Activated naive CD4-positive, alpha-beta T cell (primary cell): ENCODE data around the gene ARVCF.
A peak's percentile ranks its signal among the peaks of the same experiment; 100 is the strongest.

ENCODE experiments used
- DNase-seq, 4 experiments: peaks; one replicate each; lab custom pipeline; 2025; lab: John Stamatoyannopoulos, UW

The ARVCF gene

GRCh38 chr22:19961868-19962245 lies 54.8 kb downstream of the ARVCF start:
- DNase-seq, result no peak

- no peak for DNase-seq
Measured at GRCh38 chr22:19961201-19961580, 55.4 kb downstream of the ARVCF start.

DNA sequence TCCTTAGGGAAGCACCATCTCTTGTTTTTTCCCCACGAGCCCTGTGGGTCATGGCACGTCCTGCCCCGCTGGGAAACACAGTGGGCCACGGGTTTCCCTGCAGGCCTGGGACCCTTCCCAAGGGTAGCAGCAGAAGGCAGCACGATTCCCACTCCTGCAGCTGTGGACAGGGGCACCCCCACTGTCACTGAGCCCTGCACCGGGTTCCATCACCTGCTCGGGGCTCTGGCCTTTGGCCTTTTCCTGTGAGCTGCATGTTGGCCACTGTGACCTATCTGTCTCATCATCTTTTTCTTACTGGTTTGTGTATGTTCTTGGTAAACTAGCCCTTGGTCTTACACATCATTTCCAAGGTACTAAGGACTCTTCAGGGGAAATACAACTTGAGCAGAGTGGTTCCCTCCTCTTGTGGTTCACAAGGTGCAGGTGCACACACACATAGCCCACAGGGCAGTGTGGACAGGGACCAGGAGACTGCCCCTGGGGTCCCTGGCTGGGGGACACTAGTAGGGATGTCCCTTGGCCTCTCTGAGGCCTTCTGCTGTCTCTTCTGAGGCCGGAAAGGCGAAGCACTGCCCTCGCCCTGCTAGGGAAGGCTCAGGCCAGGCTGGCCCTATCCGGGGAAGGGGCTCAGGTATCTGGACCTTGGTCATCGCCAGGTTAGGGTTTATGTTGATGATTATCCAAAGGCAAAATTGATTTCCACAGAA lies 56.0 kb downstream of the ARVCF start:
- no peak for DNase-seq

GRCh38 chr22:19959587-19960490 lies 56.8 kb downstream of the ARVCF start:
- DNase-seq, result no peak

DNA sequence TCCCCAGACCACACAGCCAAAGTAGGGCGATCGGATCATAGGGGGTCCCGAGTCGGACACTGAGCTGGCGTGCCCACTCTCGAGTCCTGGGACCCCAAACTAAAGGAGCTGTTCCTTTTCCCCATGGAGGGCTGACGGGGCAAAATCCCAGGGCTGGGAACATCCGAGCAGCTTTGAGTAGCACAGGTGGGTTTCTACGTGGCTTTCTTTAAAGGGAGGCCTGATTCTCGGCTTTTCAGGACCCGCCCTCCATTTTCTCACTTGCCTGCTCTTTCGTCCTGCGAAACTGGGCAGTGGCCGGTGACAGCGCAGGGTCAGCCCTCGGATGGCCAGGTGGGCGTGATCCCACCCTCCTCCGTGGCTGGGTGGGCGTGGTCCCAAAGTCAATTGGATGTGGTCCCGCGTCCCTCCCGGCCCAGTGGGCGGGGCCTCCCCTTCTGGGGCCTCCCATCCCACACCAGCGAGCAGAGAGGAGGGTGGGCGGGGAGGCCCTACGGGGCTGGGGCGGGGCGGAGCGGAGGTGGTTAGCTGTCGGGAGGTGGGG lies 57.5 kb downstream of the ARVCF start:
- DNase-seq, result no peak

DNA sequence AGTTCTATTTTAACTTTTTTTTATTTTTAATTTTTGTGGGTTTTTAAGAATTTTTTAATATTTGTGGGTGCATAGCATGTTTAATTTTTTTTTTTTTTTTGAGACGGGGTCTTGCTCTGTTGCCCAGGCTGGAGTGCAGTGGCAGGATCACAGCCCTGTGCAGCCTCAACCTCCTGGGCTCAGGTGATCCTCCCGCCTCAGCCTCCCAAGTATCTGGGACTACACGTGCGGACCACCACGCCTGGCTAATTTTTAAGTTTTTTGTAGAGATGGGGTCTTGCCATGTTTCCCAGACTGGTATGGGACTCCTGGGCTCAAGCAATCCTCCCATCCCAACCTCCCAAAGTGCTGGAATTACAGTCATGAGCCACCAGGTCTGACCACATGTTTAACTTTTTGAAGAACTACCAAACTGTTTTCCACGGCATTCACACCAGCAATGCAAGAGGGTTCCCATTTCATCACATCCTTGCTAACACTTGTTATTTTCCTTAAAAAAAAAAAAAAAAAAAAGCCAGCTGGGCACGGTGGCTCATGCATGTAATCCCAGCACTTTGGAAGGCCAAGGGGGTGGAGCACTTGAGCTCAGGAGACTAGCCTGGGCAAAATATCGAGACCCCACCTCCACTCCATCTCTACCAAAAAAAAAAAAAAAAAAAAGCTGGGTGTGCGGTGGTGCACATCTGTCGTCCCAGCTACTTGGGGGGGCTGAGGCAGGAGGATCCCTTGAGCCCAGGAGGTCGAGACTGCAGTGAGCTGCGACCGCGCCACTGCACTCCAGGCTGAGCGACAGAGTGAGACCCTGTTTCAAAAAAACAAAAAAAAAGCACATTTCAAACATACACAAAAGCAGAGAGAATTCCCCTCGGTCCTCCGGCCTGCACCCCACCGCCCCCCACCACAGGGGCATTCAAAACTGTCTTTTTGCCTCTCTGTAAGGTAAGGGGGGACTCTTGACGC lies 58.3 kb downstream of the ARVCF start:
- no peak for DNase-seq

GRCh38 chr22:19957445-19957844 lies 59.2 kb downstream of the ARVCF start:
- no peak for DNase-seq

DNA sequence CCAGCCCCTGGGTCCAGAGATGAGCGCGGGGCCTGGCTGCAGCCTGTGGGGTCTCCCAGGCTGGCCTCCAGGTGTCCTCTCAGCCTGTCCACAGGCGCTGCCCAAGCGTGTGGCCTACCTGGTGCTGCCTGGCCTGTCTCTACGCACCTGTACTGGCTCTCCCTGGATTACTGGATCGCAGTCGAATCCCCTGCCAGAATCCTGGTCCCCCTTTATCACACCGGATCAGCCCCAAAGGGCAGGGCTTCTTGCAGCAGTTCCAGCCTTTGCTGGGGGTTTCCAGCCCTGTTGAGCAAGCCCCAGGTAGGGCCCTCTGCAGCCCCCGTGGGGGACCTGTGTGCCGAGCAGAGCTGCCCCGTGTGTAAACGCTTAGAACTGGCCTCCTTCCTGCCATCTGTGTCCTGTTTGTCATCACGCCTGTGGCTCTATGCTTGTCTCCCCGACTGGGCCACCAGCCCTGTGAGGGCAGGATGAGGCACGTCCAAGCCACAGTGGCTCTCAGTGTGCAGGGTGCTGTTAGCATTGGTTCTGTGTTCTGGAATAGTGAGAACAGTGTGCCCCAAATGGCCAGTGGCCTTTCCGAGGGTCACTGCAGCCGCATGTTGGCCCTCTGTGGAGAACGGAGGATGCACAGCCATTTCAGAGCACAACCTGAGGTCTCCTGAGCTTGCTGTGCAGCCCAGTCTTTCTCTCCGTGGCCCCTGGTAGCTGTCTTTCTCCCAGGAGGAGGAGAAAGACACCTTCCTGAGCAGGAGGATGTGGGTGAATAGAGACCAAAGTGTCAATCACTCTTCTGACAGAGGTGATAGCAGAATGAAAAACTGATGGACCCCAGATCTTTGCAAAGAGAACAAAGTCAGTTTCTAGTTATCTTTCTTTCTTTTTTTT lies 61.1 kb downstream of the ARVCF start:
- no peak for DNase-seq

DNA sequence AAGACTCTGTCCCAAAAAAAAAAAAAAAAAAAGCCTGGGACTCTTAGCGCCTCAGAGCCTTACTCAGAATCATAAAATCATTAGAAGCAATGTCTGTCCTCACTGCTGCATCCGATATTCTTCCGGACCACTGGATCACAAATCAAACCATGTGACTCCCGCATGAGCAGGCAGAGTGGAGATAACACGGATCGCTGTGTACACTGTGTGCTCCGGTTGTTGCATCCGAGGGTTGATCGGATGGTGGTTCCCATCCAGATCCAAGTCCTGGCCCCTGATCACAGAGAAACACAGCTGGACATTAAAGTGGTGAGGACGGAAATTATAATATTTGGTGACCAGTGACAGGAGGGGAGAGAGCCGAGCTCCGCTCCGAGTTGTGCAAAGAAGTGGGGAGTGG lies 65.3 kb downstream of the ARVCF start:
- no peak for DNase-seq

GRCh38 chr22:19948057-19948760 lies 68.4 kb downstream of the ARVCF start:
- DNase-seq, result no peak

GRCh38 chr22:19943082-19944026 lies 73.3 kb downstream of the ARVCF start:
- no peak for DNase-seq

DNA sequence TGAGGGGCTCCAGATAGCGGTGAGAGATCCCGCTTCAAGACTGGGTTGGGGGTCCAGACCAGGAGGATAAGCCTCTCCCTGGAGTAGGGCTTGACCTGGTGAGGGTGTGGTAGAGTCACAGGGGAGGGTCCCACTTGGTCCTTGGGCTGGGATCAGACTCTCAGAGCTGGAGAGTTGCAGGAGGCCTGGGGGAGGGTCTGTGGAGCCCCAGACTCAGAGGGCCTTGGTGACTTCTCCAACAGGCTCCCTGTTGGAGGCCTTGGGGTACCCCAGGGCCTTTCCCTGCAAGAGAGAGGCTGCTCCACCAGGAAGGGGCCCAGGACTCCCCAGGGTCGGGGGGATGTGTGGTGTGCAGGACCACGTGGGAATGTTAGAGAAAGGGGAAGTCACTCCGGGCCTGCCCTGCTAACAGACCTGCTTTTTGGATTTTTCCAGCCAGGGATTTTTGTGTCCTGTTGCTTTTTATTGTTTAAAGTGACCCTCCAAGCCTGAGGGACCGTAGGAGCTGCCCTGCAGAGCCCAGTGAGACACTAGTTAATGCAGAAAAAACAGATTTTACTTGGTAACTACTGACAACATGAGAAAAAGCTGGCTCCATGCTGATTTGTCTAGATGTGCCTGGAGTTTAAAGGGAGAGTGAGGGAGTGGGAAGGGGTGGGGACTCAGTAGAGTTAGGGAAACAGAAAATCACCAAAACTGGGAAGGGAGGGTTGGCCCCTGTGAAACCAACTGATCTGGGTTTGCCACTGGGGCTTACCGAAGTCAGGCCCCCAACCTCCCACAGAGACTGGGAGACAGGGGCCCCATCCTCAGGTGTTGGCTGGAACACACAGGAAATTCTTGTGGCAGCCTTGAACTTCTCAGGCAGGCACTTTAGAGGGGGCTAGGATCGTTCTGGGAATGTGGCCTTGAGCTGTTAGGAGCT lies 74.2 kb downstream of the ARVCF start:
- no peak for DNase-seq

DNA sequence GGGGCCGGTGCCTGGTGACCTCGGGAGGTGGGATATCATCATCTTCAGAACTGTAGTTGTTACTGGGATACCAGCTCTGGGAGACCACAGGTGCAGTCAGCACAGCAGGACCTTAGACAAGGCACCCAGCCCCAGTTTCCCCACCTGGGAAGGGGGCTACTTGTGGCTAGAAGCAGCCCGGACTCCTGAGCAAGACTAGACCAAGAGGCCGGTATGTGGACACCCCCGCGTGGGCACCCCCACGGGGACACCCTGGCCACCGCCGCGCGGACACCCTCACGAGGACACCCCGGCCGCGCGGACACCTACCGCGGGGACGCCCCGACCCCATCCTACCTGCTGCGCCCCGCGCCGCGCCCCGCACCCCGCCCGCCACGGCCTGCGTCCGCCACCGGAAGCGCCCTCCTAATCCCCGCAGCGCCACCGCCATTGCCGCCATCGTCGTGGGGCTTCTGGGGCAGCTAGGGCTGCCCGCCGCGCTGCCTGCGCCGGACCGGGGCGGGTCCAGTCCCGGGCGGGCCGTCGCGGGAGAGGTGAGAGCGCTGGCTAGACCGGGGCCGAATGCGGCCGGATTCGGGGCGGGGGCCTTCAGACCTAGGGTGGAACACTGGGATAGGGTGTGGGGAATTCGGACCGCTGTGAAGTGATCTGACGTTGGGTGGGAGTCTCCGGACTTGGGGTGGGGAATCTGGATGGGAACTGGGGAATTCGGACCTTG lies 75.1 kb downstream of the ARVCF start, which contains the start of the genes COMT and TXNRD2:
Gene COMT (plus strand): TSS at position 408 of the 718 bp plus-strand sequence. CDS start 20,755 bp downstream, outside the sequence.
Gene TXNRD2 (minus strand): TSS at position 454 of the 718 bp plus-strand sequence. CDS start 15 bp downstream, at position 439.
- DNase-seq, result peak in 3 of 4 experiments; percentile 49 to 68 (median 53)

- no peak for DNase-seq
Measured at GRCh38 chr22:19940536-19941364, 75.9 kb downstream of the ARVCF start.

DNA sequence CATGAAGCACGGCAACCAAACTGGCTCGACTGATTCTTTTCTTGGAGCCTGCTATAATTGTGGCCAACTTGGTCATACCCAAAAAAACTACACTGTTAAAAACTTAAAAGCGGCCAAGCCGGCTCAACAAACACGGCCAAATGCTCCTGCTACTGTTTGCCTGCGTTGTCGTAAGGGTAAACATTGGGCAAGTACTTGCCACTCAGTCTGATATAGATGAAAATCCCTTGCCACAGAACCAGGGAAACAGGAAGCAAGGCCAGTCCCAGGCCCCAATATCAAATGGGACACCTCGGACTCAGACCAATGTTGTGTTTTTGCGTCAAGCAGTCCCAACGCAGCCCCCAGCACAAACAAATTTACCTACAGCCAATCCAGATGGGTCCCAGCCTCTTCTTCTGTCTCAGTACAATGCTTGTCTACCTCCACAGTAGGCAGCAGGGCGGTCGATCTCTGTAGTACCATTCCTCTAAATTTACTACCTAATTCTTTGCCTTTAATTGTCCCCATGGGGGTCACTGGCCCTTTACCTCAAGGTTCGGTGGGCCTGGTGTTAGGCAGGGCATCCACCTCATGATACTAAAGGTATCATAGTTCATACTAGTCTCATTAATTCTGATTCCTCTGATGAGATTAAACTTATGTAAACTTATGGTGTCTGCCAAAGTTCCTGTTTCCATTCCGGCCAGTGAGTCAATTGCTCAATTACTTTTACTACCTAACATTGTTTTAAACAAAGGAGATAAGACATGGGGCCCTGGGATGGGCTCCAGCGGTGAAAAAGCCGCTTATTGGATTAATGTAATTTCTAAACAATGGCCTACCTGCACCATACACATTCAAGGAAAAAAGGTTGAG lies 78.8 kb downstream of the ARVCF start:
- DNase-seq, result no peak
